ENCODE results near the gene MIF4GD.

Gene MIF4GD

GRCh38 chr17:75232786-75233185, 38.2 kb downstream of the MIF4GD start:
- DNase-seq (ENCODE audit: low read depth, low spot score), result no peak

- no peak for DNase-seq (ENCODE audit: low read depth, low spot score)
Observed at GRCh38 chr17:75231741-75232464, 39.1 kb downstream of the MIF4GD start.

GRCh38 chr17:75231071-75231470, 40.0 kb downstream of the MIF4GD start:
- no peak for DNase-seq (ENCODE audit: low read depth, low spot score)

GRCh38 chr17:75228847-75229246, 42.2 kb downstream of the MIF4GD start:
- no peak for DNase-seq (ENCODE audit: low read depth, low spot score)

GRCh38 chr17:75228305-75228704, 42.7 kb downstream of the MIF4GD start:
- no peak for DNase-seq (ENCODE audit: low read depth, low spot score)

GRCh38 chr17:75227729-75228128, 43.3 kb downstream of the MIF4GD start:
- DNase-seq (ENCODE audit: low read depth, low spot score), result no peak

GRCh38 chr17:75225016-75225415, 46.0 kb downstream of the MIF4GD start:
- DNase-seq (ENCODE audit: low read depth, low spot score), result no peak

GRCh38 chr17:75219815-75220214, 51.2 kb downstream of the MIF4GD start:
- no peak for DNase-seq (ENCODE audit: low read depth, low spot score)

GRCh38 chr17:75218131-75218530, 52.9 kb downstream of the MIF4GD start:
- DNase-seq (ENCODE audit: low read depth, low spot score), result no peak

All from activated CD4-positive, CD25-positive, alpha-beta regulatory T cell treated with anti-CD3 and anti-CD28 coated beads, Interleukin-2, amount 50 U/mL, for 16 hours (primary cell).